ENCODE data around the gene ARHGEF4.
A peak's percentile ranks its signal among the peaks of the same experiment; 100 is the strongest.

The ARHGEF4 gene

DNA sequence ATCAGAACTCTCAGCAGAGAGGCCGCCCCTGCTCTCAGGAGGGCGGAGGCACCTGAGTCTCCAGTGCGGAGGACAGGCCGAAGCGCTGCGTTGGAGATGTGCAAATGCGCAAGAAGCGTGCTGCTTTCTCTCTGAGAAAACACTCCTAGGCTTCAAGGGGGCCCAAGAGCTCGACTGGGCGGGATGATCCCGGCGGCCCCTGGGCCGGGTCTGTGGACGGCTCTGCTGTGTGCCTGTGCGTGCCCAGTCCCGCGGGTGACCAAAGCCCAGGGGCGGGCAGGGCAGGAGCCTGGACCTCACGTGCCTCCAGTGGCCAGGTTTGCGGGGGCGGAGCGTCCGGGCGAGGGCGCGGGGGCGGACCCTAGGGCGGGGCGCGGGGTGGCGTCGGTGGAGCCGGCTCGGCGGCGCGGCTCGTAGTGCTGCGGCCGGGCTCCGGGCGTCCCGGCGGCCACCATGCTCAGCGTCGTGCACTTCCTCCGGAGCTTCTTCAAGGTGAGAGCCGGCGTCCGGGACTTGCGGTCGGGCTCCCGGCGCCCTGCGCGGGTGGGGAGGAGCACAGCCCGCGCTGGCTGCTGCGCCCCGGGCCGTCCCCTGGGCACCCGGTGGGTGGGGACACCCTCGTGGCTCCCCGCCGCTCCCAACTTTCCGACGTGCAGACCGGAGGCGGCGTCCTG is at the start of gene ARHGEF4:
TSS of gene ARHGEF4 (plus strand) at position 414 of the 674 bp plus-strand sequence. CDS start at position 454, 40 bp downstream.
- DNase-seq (ENCODE audit: insufficient read length, low spot score) (peak; percentile 85), FAIRE-seq (no peak)
- TF ChIP-seq POLR2A (IDR thresholded peaks at IDR 0.05; ENCODE audit: low read depth, low read length), result peak; percentile 35

DNA sequence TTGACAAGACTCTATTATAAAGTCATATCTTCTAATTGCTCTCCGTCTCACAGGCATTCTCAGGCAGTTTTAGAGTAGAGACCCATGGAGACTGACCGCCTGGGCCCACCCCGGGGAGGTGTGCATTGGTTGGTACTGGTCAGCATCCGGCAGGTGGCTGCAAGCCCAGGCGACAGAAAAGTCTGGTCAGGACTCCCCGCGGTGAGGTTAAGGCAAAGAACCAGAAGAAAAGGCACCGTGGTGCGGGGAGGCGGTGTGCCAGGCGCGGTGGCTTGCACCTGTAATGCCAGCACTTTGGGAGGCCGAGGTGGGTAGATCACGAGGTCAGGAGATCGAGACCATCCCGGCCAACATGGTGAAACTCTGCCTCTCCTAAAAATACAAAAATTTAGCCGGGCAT is 48.9 kb upstream of the ARHGEF4 start:
- TF ChIP-seq POLR2A (IDR thresholded peaks at IDR 0.05; ENCODE audit: low read depth, low read length), result no peak
- FAIRE-seq, result no peak
- DNase-seq (ENCODE audit: insufficient read length, low spot score), result no peak

- FAIRE-seq, result no peak
- DNase-seq (ENCODE audit: insufficient read length, low spot score), result no peak
- no peak for TF ChIP-seq POLR2A (IDR thresholded peaks at IDR 0.05; ENCODE audit: low read depth, low read length)
Observed at GRCh38 chr2:130790312-130790711, 46.4 kb upstream of the ARHGEF4 start.

DNA sequence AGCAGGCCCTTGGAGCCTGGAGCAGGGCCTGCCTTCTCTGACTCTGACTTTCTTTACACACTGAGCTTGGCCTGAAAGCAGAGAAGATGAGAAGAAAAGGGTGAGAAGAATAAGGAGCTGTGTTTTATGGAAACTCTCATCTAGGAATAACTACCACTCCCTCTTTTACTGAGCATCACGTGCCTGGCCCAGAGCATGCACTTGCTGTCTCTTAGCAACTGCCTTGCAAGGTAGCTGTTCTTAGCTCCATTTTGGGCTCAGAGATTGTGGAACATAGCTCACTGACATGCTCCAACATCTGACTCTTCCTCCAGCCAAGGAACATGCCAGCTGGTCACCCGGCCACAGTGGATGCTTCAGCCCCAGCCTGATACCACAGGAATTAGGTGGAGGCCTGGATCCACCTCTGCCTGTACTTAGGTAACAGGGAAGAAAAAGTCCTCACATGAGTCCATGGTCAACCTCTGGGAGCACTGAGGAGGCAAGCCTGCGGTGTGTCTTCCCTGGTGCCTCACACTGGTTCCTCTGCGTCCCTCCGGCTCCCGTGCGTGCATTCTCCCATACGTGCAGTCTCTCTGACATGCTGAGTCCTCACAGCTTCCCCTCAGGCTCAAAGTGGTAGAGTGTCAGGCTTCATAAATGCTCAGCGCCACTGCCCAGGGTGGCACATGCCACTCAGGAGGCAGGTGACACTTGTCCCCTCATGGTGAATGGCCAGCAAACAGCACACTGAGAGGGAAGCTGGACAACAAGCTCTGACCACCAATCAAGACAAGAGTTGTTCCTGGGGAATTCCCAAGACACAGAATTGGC is 45.7 kb upstream of the ARHGEF4 start:
- FAIRE-seq, result no peak
- no peak for DNase-seq (ENCODE audit: insufficient read length, low spot score)

GRCh38 chr2:130791617-130791939 is 45.1 kb upstream of the ARHGEF4 start:
- DNase-seq (ENCODE audit: insufficient read length, low spot score), result no peak
- no peak for TF ChIP-seq POLR2A (IDR thresholded peaks at IDR 0.05; ENCODE audit: low read depth, low read length)
- FAIRE-seq, result no peak

More for the DNA sequence above, 45.7 kb upstream of the ARHGEF4 start:
- TF ChIP-seq POLR2A (IDR thresholded peaks at IDR 0.05; ENCODE audit: low read depth, low read length), result no peak

GRCh38 chr2:130795431-130795830 is 41.3 kb upstream of the ARHGEF4 start:
- DNase-seq (ENCODE audit: insufficient read length, low spot score), result no peak
- no peak for FAIRE-seq
- TF ChIP-seq POLR2A (IDR thresholded peaks at IDR 0.05; ENCODE audit: low read depth, low read length), result no peak

DNA sequence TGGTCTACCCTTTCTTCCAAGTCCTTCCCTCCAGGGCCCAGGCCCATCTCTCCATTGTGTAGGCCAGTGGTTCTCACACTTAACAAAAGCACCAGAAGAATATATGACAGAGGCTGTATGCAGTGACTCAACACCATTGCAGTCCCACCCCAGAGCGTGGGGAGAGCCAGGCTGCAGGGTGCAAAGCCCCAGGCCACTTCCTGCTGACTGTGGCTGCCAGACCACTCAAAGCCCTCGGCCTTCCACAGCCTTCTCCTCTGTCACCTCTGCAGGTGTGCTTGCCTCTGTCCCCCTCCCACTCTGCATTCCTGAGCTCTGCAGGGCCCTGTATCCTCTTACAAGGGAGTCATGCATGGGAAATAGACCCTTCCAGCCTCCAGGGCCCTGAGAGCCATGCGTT is 40.4 kb upstream of the ARHGEF4 start:
- TF ChIP-seq POLR2A (IDR thresholded peaks at IDR 0.05; ENCODE audit: low read depth, low read length), result no peak
- no peak for FAIRE-seq
- DNase-seq (ENCODE audit: insufficient read length, low spot score), result no peak

DNA sequence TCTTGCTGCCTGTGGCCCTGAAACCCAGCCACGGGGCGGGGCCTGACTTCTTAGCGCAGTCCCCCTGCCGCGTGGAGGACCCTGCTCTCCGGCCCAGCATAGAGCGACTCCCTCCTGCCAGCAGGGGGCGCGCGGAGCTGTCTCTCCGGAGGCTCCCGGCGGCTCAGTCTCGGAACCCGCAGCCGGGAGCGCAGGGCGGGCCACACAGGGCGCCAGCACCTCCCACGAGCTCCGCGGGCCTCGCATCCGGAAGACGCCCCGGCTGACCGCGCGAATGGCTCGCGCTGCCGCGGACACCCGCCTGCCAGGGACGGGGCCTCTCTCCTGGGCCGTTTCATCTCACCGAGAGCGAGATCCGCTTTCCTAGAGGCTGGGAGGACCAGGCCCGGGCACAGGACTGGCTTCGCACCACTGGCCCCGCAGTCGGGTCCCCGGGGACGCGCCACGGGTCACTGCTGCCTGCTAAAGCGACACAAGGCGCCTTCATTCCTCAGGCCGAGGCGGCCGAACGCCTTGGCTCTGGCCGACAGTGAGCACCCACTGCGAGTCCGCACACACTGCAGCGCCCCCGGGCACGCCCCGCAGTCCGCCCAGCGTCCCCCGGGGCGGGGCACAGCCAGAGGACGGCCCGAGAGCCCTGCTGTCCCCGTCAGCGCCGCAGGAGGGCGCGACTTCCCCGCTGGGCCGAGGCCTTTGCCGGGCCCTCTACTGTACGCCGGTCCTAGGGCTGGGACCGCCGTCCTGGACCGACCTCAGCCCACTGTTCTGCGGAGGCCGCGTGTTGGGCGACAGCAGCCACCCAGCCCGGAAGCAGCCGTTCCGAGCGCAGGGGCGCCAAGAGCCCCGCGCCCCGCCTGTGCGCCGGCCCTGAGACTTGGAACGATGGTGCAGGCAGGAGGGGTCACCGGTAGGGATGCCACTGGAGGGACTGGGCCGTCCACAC is 39.0 kb upstream of the ARHGEF4 start:
- peak; percentile 79 for TF ChIP-seq POLR2A (IDR thresholded peaks at IDR 0.05; ENCODE audit: low read depth, low read length)
- DNase-seq (ENCODE audit: insufficient read length, low spot score) (peak; percentile 90), FAIRE-seq (no peak)

DNA sequence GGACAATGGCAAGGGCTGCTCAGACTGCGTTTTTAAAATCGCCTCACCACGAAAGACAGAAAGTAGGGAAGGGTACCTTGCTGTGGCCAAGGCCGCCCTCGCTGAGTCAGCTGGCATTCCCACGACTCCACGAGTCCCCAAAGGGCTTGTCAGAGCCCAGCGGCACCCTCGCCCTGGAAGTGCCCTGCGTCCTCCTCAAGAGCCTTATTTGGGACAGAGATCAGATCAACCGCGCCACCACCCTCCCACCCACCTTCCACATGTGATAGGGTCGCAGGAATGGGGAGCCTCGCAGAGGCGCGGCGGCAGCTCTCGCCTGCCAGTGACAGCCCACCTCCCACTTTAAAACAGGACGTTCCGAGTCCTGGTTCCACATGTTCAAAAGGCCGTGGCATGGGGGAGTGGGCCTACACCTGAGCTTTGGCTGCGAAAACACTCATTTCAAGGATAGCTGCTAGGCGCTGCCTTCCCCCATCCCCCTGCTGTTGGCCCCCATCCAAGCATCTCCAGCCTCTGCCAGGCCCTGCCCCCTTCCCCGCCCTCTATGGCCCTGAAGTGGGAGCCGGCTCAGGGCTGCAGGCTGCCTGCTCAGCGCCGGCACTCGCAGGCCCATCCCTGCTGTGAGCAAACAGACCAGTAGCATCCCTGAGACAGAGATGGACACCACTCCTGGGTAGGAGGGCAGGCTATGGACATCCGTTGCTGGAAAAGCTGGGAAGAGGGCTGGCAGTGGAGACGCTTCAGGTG is 38.1 kb upstream of the ARHGEF4 start:
- no peak for FAIRE-seq
- no peak for DNase-seq (ENCODE audit: insufficient read length, low spot score)
- no peak for TF ChIP-seq POLR2A (IDR thresholded peaks at IDR 0.05; ENCODE audit: low read depth, low read length)

- no peak for TF ChIP-seq POLR2A (IDR thresholded peaks at IDR 0.05; ENCODE audit: low read depth, low read length)
- DNase-seq (ENCODE audit: insufficient read length, low spot score), result no peak
- no peak for FAIRE-seq
Observed at GRCh38 chr2:130799295-130799694, 37.4 kb upstream of the ARHGEF4 start.

- no peak for TF ChIP-seq POLR2A (IDR thresholded peaks at IDR 0.05; ENCODE audit: low read depth, low read length)
- no peak for DNase-seq (ENCODE audit: insufficient read length, low spot score)
- FAIRE-seq, result no peak
Observed at GRCh38 chr2:130805613-130806012, 31.1 kb upstream of the ARHGEF4 start.

GRCh38 chr2:130806370-130806769 is 30.3 kb upstream of the ARHGEF4 start:
- no peak for DNase-seq (ENCODE audit: insufficient read length, low spot score)

DNA sequence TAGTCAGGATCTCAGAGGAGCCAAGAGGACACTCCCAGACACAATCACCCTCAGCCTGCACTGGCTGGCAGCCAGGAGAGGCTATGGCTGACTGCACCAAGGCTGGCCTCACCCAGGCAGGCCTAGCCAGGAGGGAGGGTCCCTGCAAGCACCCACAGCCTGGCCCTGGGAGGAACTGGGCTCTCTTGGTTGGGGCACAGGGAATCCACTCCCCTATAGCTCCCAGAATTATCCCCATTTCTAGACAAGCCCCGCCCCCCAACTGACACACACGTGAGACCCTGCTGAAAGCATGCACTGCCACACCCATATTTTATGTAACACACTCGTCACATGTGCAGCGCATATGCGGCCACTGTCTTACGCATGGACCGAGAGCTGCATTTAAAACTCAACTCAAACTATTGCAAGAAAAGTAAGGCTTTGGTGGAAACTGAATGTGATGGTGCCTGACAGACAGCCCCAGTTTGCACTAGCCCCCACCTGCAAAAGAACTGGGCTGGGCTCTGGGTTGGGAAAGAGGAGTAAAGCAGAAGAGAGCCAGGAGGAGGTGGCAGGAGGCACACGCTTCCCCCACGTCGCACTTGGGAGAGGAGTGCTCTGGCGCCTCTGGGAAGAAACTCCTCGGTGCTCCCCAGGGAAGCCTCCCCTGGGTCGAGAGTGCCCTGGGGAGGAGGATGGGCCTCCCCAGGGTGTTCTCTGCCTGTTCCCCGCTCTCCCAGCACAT is 28.9 kb upstream of the ARHGEF4 start:
- no peak for DNase-seq (ENCODE audit: insufficient read length, low spot score)
- no peak for FAIRE-seq
- TF ChIP-seq POLR2A (IDR thresholded peaks at IDR 0.05; ENCODE audit: low read depth, low read length), result no peak

More at GRCh38 chr2:130806370-130806769, 30.3 kb upstream of the ARHGEF4 start:
- FAIRE-seq, result no peak
- no peak for TF ChIP-seq POLR2A (IDR thresholded peaks at IDR 0.05; ENCODE audit: low read depth, low read length)

Data from H54 (cell line).